NCI-H2107 treated with DMSO at 0.1 percent for 48 hours (cell line): ENCODE results near the gene TNFSF13.
"Not testable (repeated sequence)": the region's sequence is repeated elsewhere in the genome, so short reads cannot be mapped to it uniquely, and the experiment has no call there.

ENCODE experiments used
- DNase-seq: peaks from one replicate; lab custom pipeline; 2025; ENCODE audit not compliant: unreplicated experiment; lab: John Stamatoyannopoulos, UW

Gene TNFSF13

DNA sequence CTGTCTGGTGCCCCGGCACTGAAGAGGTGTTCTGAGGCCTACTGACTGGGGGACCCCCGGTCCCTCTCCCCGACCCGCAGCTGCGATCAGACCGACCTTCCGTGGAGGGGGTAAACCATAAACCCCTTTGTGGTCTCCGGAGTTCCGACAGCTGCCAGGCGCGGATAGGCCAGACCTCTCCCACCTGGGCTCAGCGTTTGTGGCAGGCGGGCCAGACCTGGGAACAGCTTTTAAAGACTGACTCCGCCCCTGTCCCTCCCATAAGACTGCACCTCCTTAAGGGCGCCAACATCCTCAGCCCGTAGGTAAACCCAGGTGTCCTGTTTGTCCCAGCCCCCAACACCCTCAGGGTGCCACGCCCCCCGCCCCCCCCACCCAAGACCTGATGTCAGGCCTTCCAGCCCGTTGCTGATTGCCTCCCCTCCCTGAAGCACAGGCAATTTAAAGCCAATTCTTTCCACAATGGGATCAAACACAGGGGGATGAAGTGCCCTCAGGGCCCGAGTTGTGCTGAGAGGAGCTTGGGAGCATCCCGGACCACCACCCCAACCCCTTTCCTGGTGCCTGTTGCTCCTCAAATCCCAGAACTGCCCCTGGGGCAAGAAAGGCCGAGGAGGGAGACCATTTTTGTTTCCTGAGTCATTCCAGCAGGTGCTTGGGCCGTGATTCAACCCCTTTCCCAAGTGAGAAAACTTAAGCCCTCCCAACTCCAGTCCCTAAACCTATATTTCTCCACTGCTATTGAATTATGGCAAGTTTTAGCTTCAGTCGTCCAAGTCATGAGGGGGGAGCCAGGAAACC lies 31.5 kb downstream of the TNFSF13 start, which contains the start of gene SOX15:
TSS of gene SOX15 (minus strand) at position 204 of the 801 bp plus-strand sequence. CDS start 418 bp downstream, outside the sequence.
- DNase-seq = no peak

DNA sequence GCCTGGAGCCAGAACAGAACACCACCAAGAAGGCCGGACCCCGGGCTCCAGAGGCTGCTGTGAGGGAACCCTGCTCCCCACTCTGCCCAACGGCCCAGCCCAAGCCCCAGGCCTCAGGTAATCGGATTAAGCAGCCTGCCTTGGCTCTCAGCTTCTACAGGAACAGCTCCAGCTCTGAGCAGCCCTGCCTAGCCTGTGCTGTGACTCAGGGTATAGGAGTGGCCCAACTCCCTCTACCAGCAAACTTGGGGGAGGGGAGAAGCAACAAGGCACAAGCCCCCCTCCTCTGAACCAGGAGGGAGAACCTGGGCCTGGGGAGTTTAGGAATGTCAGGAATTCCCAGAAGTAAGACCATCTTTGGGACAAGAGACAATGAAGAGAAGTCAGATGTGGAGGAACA lies 32.2 kb downstream of the TNFSF13 start:
- no peak for DNase-seq

DNA sequence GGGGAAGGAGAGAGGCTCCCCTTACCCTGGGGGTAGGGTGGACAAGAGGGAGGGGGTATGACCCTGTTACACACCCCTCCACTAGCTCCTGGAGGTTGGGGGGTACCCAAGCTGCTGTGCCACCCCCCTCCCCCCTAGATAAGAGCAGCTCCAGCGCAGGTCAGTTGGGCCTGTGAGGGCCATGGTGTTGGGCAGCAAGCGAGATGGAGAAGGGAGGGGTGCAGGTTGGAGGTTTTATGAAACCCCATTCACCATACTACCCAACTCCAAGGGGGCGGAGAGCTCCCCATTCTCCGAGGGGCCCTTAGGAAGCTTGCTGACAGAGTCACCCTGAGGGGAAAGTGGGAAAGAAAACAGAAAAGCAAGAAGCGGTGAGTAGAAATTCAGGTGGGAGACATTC lies 33.0 kb downstream of the TNFSF13 start:
- no peak for DNase-seq

DNA sequence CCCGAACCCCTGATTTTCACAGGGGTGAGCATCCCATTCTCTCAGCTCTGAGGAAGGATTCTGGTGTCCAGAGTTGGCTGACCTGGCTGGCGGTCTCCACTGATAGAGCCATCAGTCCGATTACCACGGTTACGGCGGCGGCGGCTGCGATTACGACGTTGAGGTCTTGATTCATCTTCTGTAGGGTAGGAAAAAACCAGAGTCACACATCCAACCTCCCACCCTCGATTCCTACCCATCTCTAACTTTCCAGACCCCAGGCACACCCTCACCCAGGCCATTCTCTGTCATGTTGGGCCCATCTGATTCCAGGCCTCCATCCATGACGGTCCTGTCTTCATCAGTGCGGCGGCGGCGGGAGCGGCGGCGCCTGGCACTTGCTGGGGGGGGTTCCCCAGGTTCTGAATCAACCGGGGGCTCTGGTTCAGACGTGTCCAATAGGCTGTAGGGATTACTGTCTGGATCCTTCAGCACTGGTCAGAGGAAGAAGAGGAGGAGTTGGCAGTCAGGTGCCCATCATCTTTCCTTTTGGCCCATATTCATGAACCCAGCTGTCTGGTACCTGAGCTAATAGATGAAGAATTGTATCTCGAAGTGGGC lies 34.0 kb downstream of the TNFSF13 start:
- DNase-seq = no peak

DNA sequence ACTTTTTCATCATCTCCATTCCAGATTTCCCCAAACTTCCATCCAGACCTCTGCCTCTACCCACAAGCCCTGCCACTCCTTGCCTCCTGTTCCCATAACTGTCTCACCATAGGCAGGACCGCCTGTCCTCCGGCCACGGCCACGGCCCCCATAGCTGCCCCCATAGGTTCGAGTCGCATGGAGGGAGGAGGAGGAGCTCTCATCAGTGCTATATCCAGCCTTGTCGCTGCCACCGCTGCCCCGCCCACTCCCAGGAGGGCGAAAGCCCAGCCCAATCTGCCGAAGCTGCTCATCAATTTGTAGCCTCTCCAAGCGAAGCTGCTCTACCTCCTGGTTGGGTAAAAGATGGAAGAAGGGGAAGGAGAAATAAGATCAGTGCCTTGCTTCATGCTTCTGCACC lies 34.7 kb downstream of the TNFSF13 start:
- DNase-seq = no peak

DNA sequence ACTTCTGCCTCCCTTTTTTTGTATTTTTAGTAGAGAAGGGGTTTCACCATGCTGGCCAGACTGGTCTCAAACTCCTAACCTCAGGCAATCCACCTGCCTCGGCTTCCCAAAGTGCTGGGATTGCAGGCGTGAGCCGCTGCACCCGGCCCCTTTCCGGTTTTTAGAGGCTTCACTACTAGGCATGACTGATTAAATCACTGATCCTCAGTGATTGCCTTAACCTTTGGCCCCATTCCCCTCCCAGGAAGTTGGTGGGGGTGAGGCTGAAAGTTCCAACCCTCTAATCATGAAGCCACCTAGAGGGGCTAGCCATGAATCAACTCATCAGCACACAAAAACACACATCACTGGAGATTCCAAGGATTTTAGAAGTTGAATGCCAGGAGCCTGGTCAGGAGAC lies 39.0 kb downstream of the TNFSF13 start:
- DNase-seq = not testable (repeated sequence)

DNA sequence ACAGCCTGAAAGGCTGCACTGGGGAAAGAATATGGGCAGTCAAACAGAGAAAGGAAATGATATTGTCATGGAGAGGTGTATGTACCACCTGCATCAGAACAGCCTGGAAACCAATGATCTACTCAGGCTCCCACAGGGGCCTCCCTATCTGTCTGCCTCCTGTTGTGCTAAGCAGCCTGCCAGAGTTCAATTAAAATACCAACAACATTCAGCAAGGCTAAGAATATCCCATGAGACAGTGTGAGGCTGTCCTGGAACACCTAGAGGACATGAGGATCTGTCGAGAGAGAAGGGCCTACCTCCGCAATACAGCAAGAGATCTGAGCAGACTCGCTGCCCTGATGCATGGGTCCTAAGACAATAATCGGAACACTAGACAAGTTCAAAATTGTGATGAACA lies 47.7 kb downstream of the TNFSF13 start:
- no peak for DNase-seq

DNA sequence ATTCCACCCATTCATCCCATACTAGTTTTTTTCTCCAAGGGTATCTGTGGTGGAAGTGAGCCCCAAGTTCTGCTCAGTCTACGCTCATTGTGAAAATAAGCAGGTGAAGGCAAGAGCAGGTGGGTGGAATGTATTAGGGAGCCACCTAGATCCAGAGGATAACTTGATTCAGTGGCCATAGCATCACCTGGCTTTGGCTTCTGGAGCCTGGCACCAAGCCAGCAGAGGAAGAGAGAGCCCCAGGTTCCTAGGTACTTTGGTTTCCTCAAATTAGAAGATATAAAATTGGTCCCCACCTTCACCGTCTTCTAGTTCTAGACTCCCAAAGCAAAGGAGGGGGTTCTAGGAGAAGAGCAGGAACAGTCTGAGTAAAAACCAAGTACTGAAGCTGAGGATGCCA lies 52.1 kb downstream of the TNFSF13 start:
- DNase-seq = no peak
